H9 (cell line): Measurements from ENCODE around the gene MGST2. TPM values are rescaled to one million over a fixed set of nuclear protein-coding genes. Genes with fewer than 3 reads are reported as not detected.

ENCODE experiments used
- DNase-seq: peaks from one replicate; pipeline ENCODE4 v3.0.0-alpha.2; 2017
- H2AFZ ChIP-seq: one replicate; pipeline ENCODE4 v1.6.1; 2013; ENCODE audit warnings: mild to moderate bottlenecking, low read length, control low read depth, moderate library complexity
- H2AK5ac ChIP-seq: 2 replicates; pipeline ENCODE4 v1.6.1; 2013; ENCODE audit warnings: low read length, control low read depth, mixed read lengths; ENCODE audit not compliant: insufficient read length
- H2BK120ac ChIP-seq: one replicate; pipeline ENCODE4 v1.6.1; 2013; ENCODE audit warnings: low read depth, mild to moderate bottlenecking, low read length, control low read depth, inconsistent platforms; ENCODE audit not compliant: poor library complexity, severe bottlenecking
- H2BK12ac ChIP-seq: 2 replicates; pipeline ENCODE4 v1.6.1; 2013; ENCODE audit warnings: low read length, control low read depth, mixed read lengths, low read depth; ENCODE audit not compliant: insufficient read length
- H2BK15ac ChIP-seq: 2 replicates; pipeline ENCODE4 v1.6.1; 2013; ENCODE audit warnings: low read depth, low read length, control low read depth
- H2BK20ac ChIP-seq: one replicate; pipeline ENCODE4 v1.6.1; 2013; ENCODE audit warnings: low read depth, mild to moderate bottlenecking, low read length, control low read depth, inconsistent platforms; ENCODE audit not compliant: poor library complexity, severe bottlenecking
- H2BK5ac ChIP-seq: 2 replicates; pipeline ENCODE4 v1.6.1; 2013; ENCODE audit warnings: low read length, control low read depth, mixed read lengths; ENCODE audit not compliant: insufficient read length
- H3K14ac ChIP-seq: 2 replicates; pipeline ENCODE4 v1.6.1; 2013; ENCODE audit warnings: low read length, control low read depth; ENCODE audit not compliant: insufficient read depth
- H3K18ac ChIP-seq: 2 replicates; pipeline ENCODE4 v1.6.1; 2013; ENCODE audit warnings: low read depth, mild to moderate bottlenecking, mixed read lengths, low read length, control low read depth; ENCODE audit not compliant: insufficient read length
- H3K23ac ChIP-seq: 2 replicates; pipeline ENCODE4 v1.6.1; 2013; ENCODE audit warnings: low read length, control low read depth, mixed read lengths, low read depth; ENCODE audit not compliant: insufficient read length
- H3K23me2 ChIP-seq: 2 replicates; pipeline ENCODE4 v1.6.1; 2013; ENCODE audit warnings: low read depth, mild to moderate bottlenecking, mixed read lengths, low read length, control low read depth; ENCODE audit not compliant: insufficient read length, poor library complexity, severe bottlenecking
- H3K27ac ChIP-seq: 2 replicates; pipeline ENCODE4 v1.5.1; 2013; ENCODE audit warnings: low read length, control low read depth, mixed read lengths, low read depth; ENCODE audit not compliant: insufficient read length
- H3K27me3 ChIP-seq: 2 replicates; pipeline ENCODE4 v1.6.1; 2013; ENCODE audit warnings: low read length, control low read depth, inconsistent platforms; ENCODE audit not compliant: insufficient read depth
- H3K4ac ChIP-seq: 2 replicates; pipeline ENCODE4 v1.6.1; 2013; ENCODE audit warnings: low read depth, mild to moderate bottlenecking, control low read depth, inconsistent platforms, low read length, moderate library complexity
- H3K4me1 ChIP-seq: 2 replicates; pipeline ENCODE4 v1.6.1; 2013; ENCODE audit warnings: low read length, control low read depth, inconsistent platforms; ENCODE audit not compliant: insufficient read depth
- H3K4me2 ChIP-seq: 2 replicates; pipeline ENCODE4 v1.6.1; 2013; ENCODE audit warnings: low read length, control low read depth, mixed read lengths; ENCODE audit not compliant: insufficient read length, insufficient read depth
- H3K56ac ChIP-seq: 2 replicates; pipeline ENCODE4 v1.6.1; 2013; ENCODE audit warnings: low read depth, mild to moderate bottlenecking, mixed read lengths, low read length, control low read depth; ENCODE audit not compliant: insufficient read length
- H3K79me1 ChIP-seq: 2 replicates; pipeline ENCODE4 v1.6.1; 2013; ENCODE audit warnings: low read depth, mild to moderate bottlenecking, moderate library complexity, low read length, control low read depth, inconsistent platforms; ENCODE audit not compliant: insufficient read depth, poor library complexity, severe bottlenecking
- H3K79me2 ChIP-seq: 2 replicates; pipeline ENCODE4 v1.6.1; 2013; ENCODE audit warnings: low read length, control low read depth, inconsistent platforms; ENCODE audit not compliant: insufficient read depth
- H3K9ac ChIP-seq: 2 replicates; pipeline ENCODE4 v1.6.1; 2013; ENCODE audit warnings: low read length, control low read depth, mixed read lengths; ENCODE audit not compliant: insufficient read length; ENCODE audit errors: extremely low read depth
- H3K9me3 ChIP-seq: one replicate; pipeline ENCODE4 v1.6.1; 2013; ENCODE audit warnings: low read depth, low read length, inconsistent platforms; ENCODE audit not compliant: control insufficient read depth
- H3T11ph ChIP-seq: one replicate; pipeline ENCODE4 v1.6.1; 2013; ENCODE audit warnings: mild to moderate bottlenecking, low read length, control low read depth, inconsistent platforms
- H4K20me1 ChIP-seq: one replicate; pipeline ENCODE4 v1.6.1; 2013; ENCODE audit not compliant: control insufficient read depth, insufficient read length, insufficient read depth
- H4K5ac ChIP-seq: 2 replicates; pipeline ENCODE4 v1.6.1; 2013; ENCODE audit warnings: low read depth, mild to moderate bottlenecking, mixed read lengths, low read length, control low read depth; ENCODE audit not compliant: insufficient read length
- H4K8ac ChIP-seq: replicated peaks from 2 replicates; pipeline ENCODE4 v1.6.1; 2013; ENCODE audit warnings: low read length, control low read depth, mixed read lengths, low read depth; ENCODE audit not compliant: insufficient read length
- H4K91ac ChIP-seq: 2 replicates; pipeline ENCODE4 v1.6.1; 2013; ENCODE audit warnings: low read depth, mild to moderate bottlenecking, moderate library complexity, mixed read lengths, low read length, control low read depth; ENCODE audit not compliant: insufficient read length
- H3K27ac Mint-ChIP-seq, 3 experiments: 2 replicates in 2 of 3; 3 replicates in 1 of 3; pipeline ENCODE4 v1.8.0; 2020 to 2021; ENCODE audit warnings: mixed read lengths in 3 of 3, mild to moderate bottlenecking in 1 of 3, moderate library complexity in 1 of 3
- H3K27me3 Mint-ChIP-seq: 2 replicates; pipeline ENCODE4 v1.8.0; 2021; ENCODE audit warnings: low read depth, mild to moderate bottlenecking, moderate library complexity, mixed read lengths
- H3K36me3 Mint-ChIP-seq, 3 experiments: 2 replicates in 2 of 3; 3 replicates in 1 of 3; pipeline ENCODE4 v1.8.0; 2020 to 2021; ENCODE audit warnings: low read depth in 3 of 3, mixed read lengths in 3 of 3; ENCODE audit not compliant: insufficient read depth in 1 of 3
- H3K4me1 Mint-ChIP-seq, 2 experiments: 2 replicates each; pipeline ENCODE4 v1.8.0; 2020; ENCODE audit warnings: mixed read lengths in 2 of 2
- H3K4me3 Mint-ChIP-seq, 2 experiments: 2 replicates in 1 of 2; 3 replicates in 1 of 2; pipeline ENCODE4 v1.8.0; 2020 to 2021; ENCODE audit warnings: mild to moderate bottlenecking in 2 of 2, mixed read lengths in 2 of 2, moderate library complexity in 1 of 2
- H3K9me3 Mint-ChIP-seq, 2 experiments: 2 replicates in 1 of 2; 3 replicates in 1 of 2; pipeline ENCODE4 v1.8.0; 2020; ENCODE audit warnings: mild to moderate bottlenecking in 2 of 2, mixed read lengths in 2 of 2, moderate library complexity in 1 of 2
- WGBS: extraction: QIAGEN DNeasy Blood & Tissue Kit; methylation state at CpG from one replicate; pipeline ENCODE4 v1.1.7; 2013; ENCODE audit warnings: missing lambda C conversion rate, low lambda C conversion rate, mixed read lengths; ENCODE audit not compliant: insufficient read length; ENCODE audit errors: extremely low coverage; 5-methylcytosine and 5-hydroxymethylcytosine counted together
- total RNA-seq: library from RNA; stranded (reverse); gene quantifications from 2 replicates; pipeline ENCODE4 v1.2.1, GENCODE V29; 2021
- TF ChIP-seq, protein P1 (sequence below): fragments of 200-600 bp; sonication (generic); conservative IDR thresholded peaks from 3 replicates; pipeline ENCODE4 v1.8.0; 2021; ENCODE audit warnings: antibody characterized with exemption, mild to moderate bottlenecking

MGST2 gene
- total RNA-seq, 1 experiment from 2014 or later = 6.4 TPM

DNA sequence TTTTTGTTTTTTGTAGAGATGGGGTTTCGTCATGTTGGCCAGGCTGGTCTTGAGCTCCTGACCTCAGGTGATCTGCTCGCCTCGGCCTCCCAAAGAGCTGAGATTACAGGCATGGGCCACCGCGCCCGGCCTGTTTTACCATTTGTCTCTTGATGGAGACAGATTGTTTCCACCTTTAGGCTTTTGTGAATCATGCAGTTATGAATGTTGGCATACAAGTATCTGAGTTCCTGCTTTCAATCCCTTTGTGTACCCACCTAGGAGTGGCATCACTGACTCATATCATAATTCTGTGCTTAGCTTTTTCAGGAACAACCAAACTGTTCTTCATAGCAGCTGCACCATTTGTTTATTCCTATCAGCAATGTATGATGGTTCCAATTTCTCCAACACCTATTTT is 20.2 kb upstream of the MGST2 start:
- Histone ChIP-seq H3K9me3 (no peaks in the 10 kb centered on the region), H3K27me3 (no peaks in the 10 kb centered on the region), H4K20me1 (no peaks in the 10 kb centered on the region), H2AFZ (no peak overlapping the region), H3K79me1 (no peaks in the 10 kb centered on the region), H3T11ph (no peak overlapping the region), H2BK15ac (no peak overlapping the region), H3K4me2 (no peak overlapping the region), H4K91ac (no peak overlapping the region), H3K23me2 (no peaks in the 10 kb centered on the region), H2BK120ac (no peak overlapping the region), H3K4ac (no peak overlapping the region), H4K5ac (no peak overlapping the region), H2BK12ac (no peak overlapping the region), H3K18ac (no peak overlapping the region), H3K27ac (no peak overlapping the region), H4K8ac (no peak overlapping the region), H3K9ac (no peak overlapping the region), H2AK5ac (no peak overlapping the region), H3K14ac (no peak overlapping the region), H3K4me1 (no peaks in the 10 kb centered on the region; the same call in 1 of the 2 replicates), H3K56ac (no peak overlapping the region), H2BK20ac (no peak overlapping the region), H3K79me2 (no peaks in the 10 kb centered on the region), H2BK5ac (no peak overlapping the region), H3K23ac (no peak overlapping the region)
- H3K27me3 Mint-ChIP-seq = peaks cover 12% of the 10 kb centered on the region
- H3K9me3 Mint-ChIP-seq = no peaks in the 10 kb centered on the region
- no peak for DNase-seq
- WGBS = no CpG with 5 or more reads among the region's 6 CpGs
- peaks cover 3 to 4% of the 10 kb centered on the region in 2 experiments; a peak in 2 of 4 replicates for H3K4me1 Mint-ChIP-seq
- no peak overlapping the region for H3K4me3 Mint-ChIP-seq
- H3K27ac Mint-ChIP-seq = no peak overlapping the region
- no peaks in the 10 kb centered on the region; a peak in 1 of 7 replicates for H3K36me3 Mint-ChIP-seq
- TF ChIP-seq, protein P1, sequence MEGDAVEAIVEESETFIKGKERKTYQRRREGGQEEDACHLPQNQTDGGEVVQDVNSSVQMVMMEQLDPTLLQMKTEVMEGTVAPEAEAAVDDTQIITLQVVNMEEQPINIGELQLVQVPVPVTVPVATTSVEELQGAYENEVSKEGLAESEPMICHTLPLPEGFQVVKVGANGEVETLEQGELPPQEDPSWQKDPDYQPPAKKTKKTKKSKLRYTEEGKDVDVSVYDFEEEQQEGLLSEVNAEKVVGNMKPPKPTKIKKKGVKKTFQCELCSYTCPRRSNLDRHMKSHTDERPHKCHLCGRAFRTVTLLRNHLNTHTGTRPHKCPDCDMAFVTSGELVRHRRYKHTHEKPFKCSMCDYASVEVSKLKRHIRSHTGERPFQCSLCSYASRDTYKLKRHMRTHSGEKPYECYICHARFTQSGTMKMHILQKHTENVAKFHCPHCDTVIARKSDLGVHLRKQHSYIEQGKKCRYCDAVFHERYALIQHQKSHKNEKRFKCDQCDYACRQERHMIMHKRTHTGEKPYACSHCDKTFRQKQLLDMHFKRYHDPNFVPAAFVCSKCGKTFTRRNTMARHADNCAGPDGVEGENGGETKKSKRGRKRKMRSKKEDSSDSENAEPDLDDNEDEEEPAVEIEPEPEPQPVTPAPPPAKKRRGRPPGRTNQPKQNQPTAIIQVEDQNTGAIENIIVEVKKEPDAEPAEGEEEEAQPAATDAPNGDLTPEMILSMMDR = no peak
